HG03280 (cell line): Measurements from ENCODE around the gene CCPG1.

Experiments
- ATAC-seq: cut with Tn5 transposase; IDR thresholded peaks from one replicate; pipeline ENCODE4 v1.9.1; 2021; ENCODE audit warnings: mild to moderate bottlenecking, moderate library complexity; ENCODE audit not compliant: unreplicated experiment

CCPG1 gene

GRCh38 chr15:55319537-55320237 lies 88.5 kb downstream of the CCPG1 start:
- ATAC-seq, result peak; percentile 43

- peak; percentile 86 for ATAC-seq
These were observed 89.3 kb downstream of the CCPG1 start, which contains the start of the genes PIGB and PIGBOS1 for GRCh38 chr15:55318588-55319494. Gene PIGB (plus strand): TSS chr15:55319222. CDS start chr15:55319251, 29 bp downstream. Gene PIGBOS1 (minus strand): TSS chr15:55319123. CDS start chr15:55317792, 1,331 bp downstream.
